ENCODE data around the gene DLX2.
"Not testable (repeated sequence)": the region's sequence is repeated elsewhere in the genome, so short reads cannot be mapped to it uniquely, and the experiment has no call there.

Gene DLX2

DNA sequence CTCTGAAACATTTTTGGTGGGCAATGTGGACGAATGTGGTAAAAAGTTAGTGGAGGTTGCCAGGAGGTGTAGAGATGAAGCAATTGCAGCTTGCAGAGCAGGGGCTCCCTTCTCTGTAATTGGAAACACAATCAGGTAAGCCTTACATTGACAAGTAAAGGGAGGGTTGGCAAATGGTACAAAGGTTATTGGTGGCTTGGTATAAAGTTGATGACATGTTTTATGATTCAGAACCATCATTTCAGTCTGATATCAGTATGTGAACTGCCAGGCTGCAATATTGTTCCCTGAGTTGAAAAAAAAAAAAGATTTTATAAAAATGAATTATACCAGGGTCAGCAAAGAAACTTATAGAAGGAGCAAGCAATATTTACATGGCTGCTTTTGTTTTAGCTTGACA is 31.8 kb downstream of the DLX2 start (continued):
- TF ChIP-seq, protein P1, sequence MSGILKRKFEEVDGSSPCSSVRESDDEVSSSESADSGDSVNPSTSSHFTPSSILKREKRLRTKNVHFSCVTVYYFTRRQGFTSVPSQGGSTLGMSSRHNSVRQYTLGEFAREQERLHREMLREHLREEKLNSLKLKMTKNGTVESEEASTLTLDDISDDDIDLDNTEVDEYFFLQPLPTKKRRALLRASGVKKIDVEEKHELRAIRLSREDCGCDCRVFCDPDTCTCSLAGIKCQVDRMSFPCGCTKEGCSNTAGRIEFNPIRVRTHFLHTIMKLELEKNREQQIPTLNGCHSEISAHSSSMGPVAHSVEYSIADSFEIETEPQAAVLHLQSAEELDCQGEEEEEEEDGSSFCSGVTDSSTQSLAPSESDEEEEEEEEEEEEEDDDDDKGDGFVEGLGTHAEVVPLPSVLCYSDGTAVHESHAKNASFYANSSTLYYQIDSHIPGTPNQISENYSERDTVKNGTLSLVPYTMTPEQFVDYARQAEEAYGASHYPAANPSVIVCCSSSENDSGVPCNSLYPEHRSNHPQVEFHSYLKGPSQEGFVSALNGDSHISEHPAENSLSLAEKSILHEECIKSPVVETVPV (CRISPR knock-in tag; IDR thresholded peaks at IDR 0.05) = no peak
- no peak for TF ChIP-seq CSDC2 (CRISPR knock-in tag; IDR thresholded peaks at IDR 0.05)
- TF ChIP-seq RARB (CRISPR knock-in tag; IDR thresholded peaks at IDR 0.05) = no peak
- TF ChIP-seq ZFP30 (CRISPR knock-in tag; IDR thresholded peaks at IDR 0.05) = no peak
- TF ChIP-seq, protein P2, sequence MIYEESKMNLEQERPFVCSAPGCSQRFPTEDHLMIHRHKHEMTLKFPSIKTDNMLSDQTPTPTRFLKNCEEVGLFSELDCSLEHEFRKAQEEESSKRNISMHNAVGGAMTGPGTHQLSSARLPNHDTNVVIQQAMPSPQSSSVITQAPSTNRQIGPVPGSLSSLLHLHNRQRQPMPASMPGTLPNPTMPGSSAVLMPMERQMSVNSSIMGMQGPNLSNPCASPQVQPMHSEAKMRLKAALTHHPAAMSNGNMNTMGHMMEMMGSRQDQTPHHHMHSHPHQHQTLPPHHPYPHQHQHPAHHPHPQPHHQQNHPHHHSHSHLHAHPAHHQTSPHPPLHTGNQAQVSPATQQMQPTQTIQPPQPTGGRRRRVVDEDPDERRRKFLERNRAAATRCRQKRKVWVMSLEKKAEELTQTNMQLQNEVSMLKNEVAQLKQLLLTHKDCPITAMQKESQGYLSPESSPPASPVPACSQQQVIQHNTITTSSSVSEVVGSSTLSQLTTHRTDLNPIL (CRISPR knock-in tag; IDR thresholded peaks at IDR 0.05; ENCODE audit: low read depth) = no peak
- no peak for TF ChIP-seq ZNF565 (CRISPR knock-in tag; conservative IDR thresholded peaks at IDR 0.05; ENCODE audit: low read depth)
- no peak for TF ChIP-seq ARNTL (CRISPR knock-in tag; IDR thresholded peaks at IDR 0.05; ENCODE audit: borderline replicate concordance, low read depth)
- no peak for TF ChIP-seq ESRRG (CRISPR knock-in tag; IDR thresholded peaks at IDR 0.05)
- TF ChIP-seq, protein P3, sequence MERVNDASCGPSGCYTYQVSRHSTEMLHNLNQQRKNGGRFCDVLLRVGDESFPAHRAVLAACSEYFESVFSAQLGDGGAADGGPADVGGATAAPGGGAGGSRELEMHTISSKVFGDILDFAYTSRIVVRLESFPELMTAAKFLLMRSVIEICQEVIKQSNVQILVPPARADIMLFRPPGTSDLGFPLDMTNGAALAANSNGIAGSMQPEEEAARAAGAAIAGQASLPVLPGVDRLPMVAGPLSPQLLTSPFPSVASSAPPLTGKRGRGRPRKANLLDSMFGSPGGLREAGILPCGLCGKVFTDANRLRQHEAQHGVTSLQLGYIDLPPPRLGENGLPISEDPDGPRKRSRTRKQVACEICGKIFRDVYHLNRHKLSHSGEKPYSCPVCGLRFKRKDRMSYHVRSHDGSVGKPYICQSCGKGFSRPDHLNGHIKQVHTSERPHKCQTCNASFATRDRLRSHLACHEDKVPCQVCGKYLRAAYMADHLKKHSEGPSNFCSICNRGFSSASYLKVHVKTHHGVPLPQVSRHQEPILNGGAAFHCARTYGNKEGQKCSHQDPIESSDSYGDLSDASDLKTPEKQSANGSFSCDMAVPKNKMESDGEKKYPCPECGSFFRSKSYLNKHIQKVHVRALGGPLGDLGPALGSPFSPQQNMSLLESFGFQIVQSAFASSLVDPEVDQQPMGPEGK (CRISPR knock-in tag; IDR thresholded peaks at IDR 0.05; ENCODE audit: borderline replicate concordance) = no peak
- no peak for TF ChIP-seq ZC3H10 (CRISPR knock-in tag; IDR thresholded peaks at IDR 0.05)
- no peak for TF ChIP-seq PPARA (CRISPR knock-in tag; IDR thresholded peaks at IDR 0.05; ENCODE audit: borderline replicate concordance)
- no peak for TF ChIP-seq SNAI2 (CRISPR knock-in tag; IDR thresholded peaks at IDR 0.05)
- no peak for TF ChIP-seq ISL1 (CRISPR knock-in tag; IDR thresholded peaks at IDR 0.05)

DNA sequence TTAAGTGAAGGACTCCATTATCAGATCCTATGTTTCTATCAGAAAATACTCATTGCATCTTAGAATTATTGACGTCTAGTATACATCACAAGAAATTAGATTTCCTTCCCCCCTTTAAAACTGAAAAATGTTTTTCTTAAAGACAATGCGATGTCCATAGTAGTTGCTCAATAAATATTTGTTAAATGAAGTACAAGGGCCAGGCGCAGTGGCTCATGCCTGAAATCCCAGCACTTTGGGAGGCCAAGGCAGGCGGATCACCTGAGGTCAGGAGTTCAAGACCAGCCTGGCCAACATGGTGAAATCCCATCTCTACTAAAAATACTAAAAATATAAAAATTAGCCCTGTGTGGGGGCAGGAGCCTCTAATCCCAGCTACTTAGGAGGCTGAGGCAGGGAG is 34.8 kb downstream of the DLX2 start:
- not testable (repeated sequence) for ATAC-seq

DNA sequence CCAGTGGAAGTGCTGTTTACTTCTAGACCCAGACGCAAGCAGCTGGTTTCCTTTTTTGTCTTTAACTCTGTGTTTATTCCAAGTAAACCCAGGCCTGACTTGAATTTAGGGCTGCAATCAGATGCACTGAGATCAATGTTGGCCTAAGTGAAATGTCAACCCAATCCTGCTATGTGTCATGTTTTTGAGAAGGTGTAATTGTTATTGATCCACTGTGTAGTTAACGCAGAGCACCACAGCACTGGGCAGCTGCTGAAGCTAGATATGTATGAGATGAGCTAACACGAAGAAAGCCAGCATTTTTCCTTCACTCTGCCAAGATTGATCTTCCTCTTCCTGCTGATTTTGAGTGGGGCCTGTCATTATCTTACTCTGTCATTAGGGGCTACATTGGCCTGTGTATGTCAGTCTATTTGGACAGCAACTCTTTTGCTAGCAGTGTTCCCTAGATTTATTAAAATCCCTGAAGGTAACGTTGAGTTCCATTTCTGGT is 36.3 kb downstream of the DLX2 start:
- TF ChIP-seq ZC3H10 (CRISPR knock-in tag; IDR thresholded peaks at IDR 0.05) (no peak), PPARA (CRISPR knock-in tag; IDR thresholded peaks at IDR 0.05; ENCODE audit: borderline replicate concordance) (no peak), RARB (CRISPR knock-in tag; IDR thresholded peaks at IDR 0.05) (no peak), ZNF565 (CRISPR knock-in tag; conservative IDR thresholded peaks at IDR 0.05; ENCODE audit: low read depth) (no peak), BACH2 (CRISPR knock-in tag; IDR thresholded peaks at IDR 0.05; ENCODE audit: borderline replicate concordance) (no peak), ISL1 (CRISPR knock-in tag; IDR thresholded peaks at IDR 0.05) (no peak), ZFP30 (CRISPR knock-in tag; IDR thresholded peaks at IDR 0.05) (no peak), ZFP3 (CRISPR knock-in tag; IDR thresholded peaks at IDR 0.05) (no peak), ZNF70 (CRISPR knock-in tag; IDR thresholded peaks at IDR 0.05) (no peak), ZNF8 (CRISPR knock-in tag; IDR thresholded peaks at IDR 0.05) (no peak), ESRRG (CRISPR knock-in tag; IDR thresholded peaks at IDR 0.05) (no peak), OSR1 (CRISPR knock-in tag; IDR thresholded peaks at IDR 0.05) (no peak), SNAI2 (CRISPR knock-in tag; IDR thresholded peaks at IDR 0.05) (no peak), TCF4 (CRISPR knock-in tag; IDR thresholded peaks at IDR 0.05; ENCODE audit: borderline replicate concordance) (no peak), TOX (CRISPR knock-in tag; IDR thresholded peaks at IDR 0.05; ENCODE audit: borderline replicate concordance) (no peak)
- TF ChIP-seq, protein P4, sequence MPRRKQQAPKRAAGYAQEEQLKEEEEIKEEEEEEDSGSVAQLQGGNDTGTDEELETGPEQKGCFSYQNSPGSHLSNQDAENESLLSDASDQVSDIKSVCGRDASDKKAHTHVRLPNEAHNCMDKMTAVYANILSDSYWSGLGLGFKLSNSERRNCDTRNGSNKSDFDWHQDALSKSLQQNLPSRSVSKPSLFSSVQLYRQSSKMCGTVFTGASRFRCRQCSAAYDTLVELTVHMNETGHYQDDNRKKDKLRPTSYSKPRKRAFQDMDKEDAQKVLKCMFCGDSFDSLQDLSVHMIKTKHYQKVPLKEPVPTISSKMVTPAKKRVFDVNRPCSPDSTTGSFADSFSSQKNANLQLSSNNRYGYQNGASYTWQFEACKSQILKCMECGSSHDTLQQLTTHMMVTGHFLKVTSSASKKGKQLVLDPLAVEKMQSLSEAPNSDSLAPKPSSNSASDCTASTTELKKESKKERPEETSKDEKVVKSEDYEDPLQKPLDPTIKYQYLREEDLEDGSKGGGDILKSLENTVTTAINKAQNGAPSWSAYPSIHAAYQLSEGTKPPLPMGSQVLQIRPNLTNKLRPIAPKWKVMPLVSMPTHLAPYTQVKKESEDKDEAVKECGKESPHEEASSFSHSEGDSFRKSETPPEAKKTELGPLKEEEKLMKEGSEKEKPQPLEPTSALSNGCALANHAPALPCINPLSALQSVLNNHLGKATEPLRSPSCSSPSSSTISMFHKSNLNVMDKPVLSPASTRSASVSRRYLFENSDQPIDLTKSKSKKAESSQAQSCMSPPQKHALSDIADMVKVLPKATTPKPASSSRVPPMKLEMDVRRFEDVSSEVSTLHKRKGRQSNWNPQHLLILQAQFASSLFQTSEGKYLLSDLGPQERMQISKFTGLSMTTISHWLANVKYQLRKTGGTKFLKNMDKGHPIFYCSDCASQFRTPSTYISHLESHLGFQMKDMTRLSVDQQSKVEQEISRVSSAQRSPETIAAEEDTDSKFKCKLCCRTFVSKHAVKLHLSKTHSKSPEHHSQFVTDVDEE (CRISPR knock-in tag; IDR thresholded peaks at IDR 0.05) = no peak
- TF ChIP-seq, protein P2 (CRISPR knock-in tag; IDR thresholded peaks at IDR 0.05; ENCODE audit: low read depth) = no peak
- TF ChIP-seq, protein P3 (CRISPR knock-in tag; IDR thresholded peaks at IDR 0.05; ENCODE audit: borderline replicate concordance) = no peak
- TF ChIP-seq, protein P5, sequence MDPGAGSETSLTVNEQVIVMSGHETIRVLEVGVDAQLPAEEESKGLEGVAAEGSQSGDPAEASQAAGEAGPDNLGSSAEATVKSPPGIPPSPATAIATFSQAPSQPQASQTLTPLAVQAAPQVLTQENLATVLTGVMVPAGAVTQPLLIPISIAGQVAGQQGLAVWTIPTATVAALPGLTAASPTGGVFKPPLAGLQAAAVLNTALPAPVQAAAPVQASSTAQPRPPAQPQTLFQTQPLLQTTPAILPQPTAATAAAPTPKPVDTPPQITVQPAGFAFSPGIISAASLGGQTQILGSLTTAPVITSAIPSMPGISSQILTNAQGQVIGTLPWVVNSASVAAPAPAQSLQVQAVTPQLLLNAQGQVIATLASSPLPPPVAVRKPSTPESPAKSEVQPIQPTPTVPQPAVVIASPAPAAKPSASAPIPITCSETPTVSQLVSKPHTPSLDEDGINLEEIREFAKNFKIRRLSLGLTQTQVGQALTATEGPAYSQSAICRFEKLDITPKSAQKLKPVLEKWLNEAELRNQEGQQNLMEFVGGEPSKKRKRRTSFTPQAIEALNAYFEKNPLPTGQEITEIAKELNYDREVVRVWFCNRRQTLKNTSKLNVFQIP (CRISPR knock-in tag; IDR thresholded peaks at IDR 0.05; ENCODE audit: borderline replicate concordance, low read depth) = no peak
- no peak for ATAC-seq
